AG04450 (cell line): ENCODE measurements around the gene SBK2. TPM values are rescaled to one million over a fixed set of nuclear protein-coding genes. Genes with fewer than 3 reads are reported as not detected.
"Not testable (repeated sequence)": the region's sequence is repeated elsewhere in the genome, so short reads cannot be mapped to it uniquely, and the experiment has no call there.

Experiments
- CTCF ChIA-PET: fragments of 300-600, 350-600 bp; formaldehyde crosslinking; extraction: SDS; loops from one replicate; lab custom pipeline; 2022; ENCODE audit warnings: antibody characterized with exemption, inconsistent platforms; lab: Charles Lee
- POLR2A ChIA-PET: fragments of 350-600 bp; formaldehyde crosslinking; extraction: SDS; loops from one replicate; lab custom pipeline; 2021; ENCODE audit warnings: antibody characterized with exemption, inconsistent platforms; lab: Yijun Ruan, JAX
- DNase-seq: peaks from one replicate; pipeline ENCODE4 v3.0.0-alpha.2; 2011; ENCODE audit warnings: low read depth, low spot score
- H3K27ac ChIP-seq: one replicate; pipeline ENCODE4 v1.5.1; 2012; ENCODE audit warnings: low read depth, low read length, control low read depth
- H3K27me3 ChIP-seq: one replicate; pipeline ENCODE4 v1.6.0; 2012; ENCODE audit warnings: low read length; ENCODE audit not compliant: control insufficient read depth, insufficient read depth
- H3K4me3 ChIP-seq: 2 replicates; pipeline ENCODE4 v1.5.1; 2011; ENCODE audit warnings: mild to moderate bottlenecking, low read depth, low read length, control low read depth
- H3K9me3 ChIP-seq: 2 replicates; pipeline ENCODE4 v1.5.1; 2012; ENCODE audit warnings: low read length; ENCODE audit not compliant: control insufficient read depth, insufficient read depth
- polyA plus RNA-seq: library from polyadenylated mRNA; depleted of rRNA; stranded (reverse); fragments of >200 nt; gene quantifications from 2 replicates; pipeline ENCODE4 v1.2.3, GENCODE V29; 2011
- TF ChIP-seq, protein P1 (sequence below): IDR thresholded peaks from 2 replicates; pipeline ENCODE4 v1.5.1; 2011; ENCODE audit warnings: low read depth, low read length, control low read depth, inconsistent platforms

The SBK2 gene
- polyA plus RNA-seq, 1 experiment: 0.10 TPM

DNA sequence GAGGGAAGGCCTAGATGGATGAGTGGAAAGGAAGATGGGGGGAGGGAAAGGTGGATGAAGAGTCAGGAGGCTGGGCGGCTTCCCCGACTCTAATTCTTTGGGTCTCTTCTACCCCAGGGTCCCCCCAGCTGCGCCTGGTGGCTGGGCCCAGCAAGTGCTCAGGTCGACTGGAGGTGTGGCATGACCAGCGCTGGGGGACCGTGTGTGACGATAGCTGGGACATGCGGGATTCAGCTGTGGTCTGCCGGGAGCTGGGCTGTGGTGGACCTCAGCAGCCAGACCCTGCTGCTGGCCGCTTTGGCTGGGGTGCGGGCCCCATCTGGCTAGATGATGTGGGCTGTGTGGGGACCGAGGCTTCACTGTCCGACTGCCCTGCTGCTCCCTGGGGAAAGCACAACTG, 39.2 kb downstream of the SBK2 start:
- ChIA-PET POLR2A (interaction anchor here (1.8 kb wide), 1 partner anchor 11 kb away, joined by 5 read pairs; no protein-coding TSS in a partner anchor), CTCF (interaction anchor here (0.5 to 8.4 kb wide), 4 partner anchors 8 to 156 kb away, joined by 3 to 69 read pairs (median 4); no protein-coding TSS in a partner anchor)
- DNase-seq: no peak
- Histone ChIP-seq H3K27me3 (no peaks in the 10 kb centered on the region), H3K27ac (no peak overlapping the region), H3K9me3 (no peaks in the 10 kb centered on the region), H3K4me3 (no peak overlapping the region)
- TF ChIP-seq, protein P1, sequence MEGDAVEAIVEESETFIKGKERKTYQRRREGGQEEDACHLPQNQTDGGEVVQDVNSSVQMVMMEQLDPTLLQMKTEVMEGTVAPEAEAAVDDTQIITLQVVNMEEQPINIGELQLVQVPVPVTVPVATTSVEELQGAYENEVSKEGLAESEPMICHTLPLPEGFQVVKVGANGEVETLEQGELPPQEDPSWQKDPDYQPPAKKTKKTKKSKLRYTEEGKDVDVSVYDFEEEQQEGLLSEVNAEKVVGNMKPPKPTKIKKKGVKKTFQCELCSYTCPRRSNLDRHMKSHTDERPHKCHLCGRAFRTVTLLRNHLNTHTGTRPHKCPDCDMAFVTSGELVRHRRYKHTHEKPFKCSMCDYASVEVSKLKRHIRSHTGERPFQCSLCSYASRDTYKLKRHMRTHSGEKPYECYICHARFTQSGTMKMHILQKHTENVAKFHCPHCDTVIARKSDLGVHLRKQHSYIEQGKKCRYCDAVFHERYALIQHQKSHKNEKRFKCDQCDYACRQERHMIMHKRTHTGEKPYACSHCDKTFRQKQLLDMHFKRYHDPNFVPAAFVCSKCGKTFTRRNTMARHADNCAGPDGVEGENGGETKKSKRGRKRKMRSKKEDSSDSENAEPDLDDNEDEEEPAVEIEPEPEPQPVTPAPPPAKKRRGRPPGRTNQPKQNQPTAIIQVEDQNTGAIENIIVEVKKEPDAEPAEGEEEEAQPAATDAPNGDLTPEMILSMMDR: no peak

DNA sequence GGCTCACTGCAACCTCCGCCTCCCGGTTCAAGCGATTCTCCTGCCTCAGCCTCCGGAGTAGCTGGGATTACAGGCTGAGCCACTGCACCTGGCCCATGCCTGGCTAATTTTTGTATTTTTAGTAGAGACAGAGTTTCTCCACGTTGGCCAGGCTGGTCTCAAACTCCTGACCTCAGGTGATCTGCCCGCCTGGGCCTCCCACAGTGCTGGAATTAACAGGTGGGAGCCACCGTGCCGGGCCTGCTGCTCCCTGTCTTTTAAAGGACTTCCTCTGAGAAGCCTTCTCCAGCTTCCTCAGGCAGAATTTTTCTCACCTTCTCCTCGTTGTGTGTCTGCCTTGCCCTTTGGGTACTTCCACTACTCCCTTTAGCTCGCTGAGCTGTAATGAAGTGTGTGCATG, 40.1 kb downstream of the SBK2 start:
- POLR2A ChIA-PET, H3K27ac ChIP-seq, H3K9me3 ChIP-seq, H3K4me3 ChIP-seq, H3K27me3 ChIP-seq, DNase-seq: not testable (repeated sequence)
- CTCF ChIA-PET: interaction anchor here (1.6 to 8.4 kb wide), 3 partner anchors 8 to 43 kb away, joined by 3 to 69 read pairs (median 62); no protein-coding TSS in a partner anchor

DNA sequence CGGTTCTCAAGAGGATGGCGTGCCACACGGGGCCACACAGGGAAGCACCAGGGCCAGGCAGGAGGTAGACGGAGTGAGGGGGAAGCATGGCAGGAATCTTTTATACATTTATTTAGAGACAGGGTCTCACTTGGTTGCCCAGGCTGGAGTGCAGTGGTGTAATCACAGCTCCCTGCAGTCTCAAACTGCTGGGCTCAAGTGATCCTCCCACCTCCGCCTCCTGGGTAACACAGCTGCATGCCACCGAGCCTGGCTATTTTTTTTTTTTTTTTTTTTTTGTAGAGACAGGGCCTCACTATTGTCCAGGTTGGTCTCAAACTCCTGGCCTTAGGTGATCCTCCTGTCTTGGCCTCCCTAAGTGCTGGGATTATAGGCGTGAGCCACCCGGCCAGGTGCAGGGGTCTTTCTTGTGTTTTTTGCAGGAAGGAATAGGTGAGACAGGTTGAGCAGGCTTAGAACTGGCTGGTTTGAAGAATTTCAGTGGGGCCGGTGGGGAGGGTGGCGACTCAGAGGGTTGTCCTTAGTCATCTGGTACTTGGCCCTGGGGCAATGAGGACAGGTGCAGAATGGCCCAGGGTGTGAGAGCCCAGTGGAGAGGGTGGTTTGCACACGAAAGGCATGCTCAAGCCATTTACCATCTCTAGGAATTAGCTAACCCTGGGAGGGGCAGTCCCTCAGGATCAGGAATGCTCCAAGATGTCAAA, 41.1 kb downstream of the SBK2 start:
- H3K27ac ChIP-seq: no peak overlapping the region
- no peak overlapping the region for H3K4me3 ChIP-seq
- ChIA-PET POLR2A (no interaction called here), CTCF (interaction anchor here (7.6 to 8.4 kb wide), 2 partner anchors 9 to 28 kb away, joined by 62 to 69 read pairs; no protein-coding TSS in a partner anchor)
- H3K27me3 ChIP-seq: no peaks in the 10 kb centered on the region
- DNase-seq: no peak
- TF ChIP-seq, protein P1: no peak
- H3K9me3 ChIP-seq: no peaks in the 10 kb centered on the region

DNA sequence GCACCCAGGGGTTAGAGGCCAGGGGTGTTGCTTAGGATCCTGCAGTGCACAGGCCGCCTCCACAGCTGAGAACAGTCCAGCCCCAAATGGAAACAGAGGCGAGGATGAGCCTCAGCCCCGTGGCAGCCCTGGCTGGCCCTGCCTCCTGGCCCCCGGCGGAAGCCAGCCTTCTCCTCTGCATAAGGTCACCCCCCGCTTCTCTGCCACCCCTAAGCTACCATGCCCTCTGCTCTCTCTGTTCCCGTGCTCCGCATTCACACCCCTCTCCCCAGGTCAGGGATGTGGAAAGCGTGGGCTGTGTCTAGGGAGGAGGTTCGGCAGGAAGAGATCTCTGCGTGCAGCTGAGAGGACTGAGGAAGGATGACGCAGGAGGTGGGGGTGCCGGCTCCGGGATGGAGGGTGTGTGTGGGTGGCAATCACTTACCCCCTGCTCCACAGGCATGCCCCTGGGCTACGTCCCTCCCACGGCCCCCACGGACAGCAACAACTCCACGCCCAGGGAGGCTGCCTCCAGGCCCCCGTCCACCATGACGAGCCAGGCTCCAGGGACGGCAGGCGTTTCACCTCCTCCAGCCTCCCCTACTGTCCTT, 42.7 kb downstream of the SBK2 start:
- TF ChIP-seq, protein P1: no peak

DNA sequence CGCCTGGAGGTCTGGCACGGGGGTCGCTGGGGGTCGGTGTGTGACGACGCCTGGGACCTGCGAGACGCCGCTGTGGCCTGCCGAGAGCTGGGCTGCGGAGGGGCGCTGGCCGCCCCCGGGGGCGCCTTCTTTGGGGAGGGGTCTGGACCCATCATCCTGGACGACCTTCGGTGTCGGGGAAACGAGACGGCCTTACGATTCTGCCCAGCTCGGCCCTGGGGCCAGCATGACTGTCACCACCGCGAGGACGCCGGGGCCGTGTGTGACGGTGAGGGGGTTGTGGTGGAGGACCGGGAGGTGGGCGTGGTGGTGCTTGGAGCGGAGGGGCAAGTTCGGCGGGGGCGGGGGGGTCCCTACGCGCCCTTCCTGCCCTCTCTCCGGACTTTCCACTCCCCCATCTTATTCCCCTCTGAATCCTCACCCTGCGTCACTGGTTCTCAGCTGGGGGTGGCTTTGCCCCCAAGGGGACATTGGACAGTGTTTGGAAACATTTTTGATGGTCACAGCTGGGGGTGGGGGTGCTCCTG, 43.2 kb downstream of the SBK2 start:
- Histone ChIP-seq H3K9me3 (no peaks in the 10 kb centered on the region), H3K27ac (peak overlapping the region; percentile 73), H3K4me3 (peak overlapping the region; percentile 45), H3K27me3 (no peaks in the 10 kb centered on the region)
- ChIA-PET POLR2A (interaction anchor here (0.6 to 1.7 kb wide), 5 partner anchors 9 to 106 kb away, joined by 3 to 6 read pairs (median 3); partner anchors contain the start of genes FIZ1 and NAT14), CTCF (interaction anchor here (1.6 to 8.4 kb wide), 3 partner anchors 11 to 113 kb away, joined by 3 to 69 read pairs (median 62); no protein-coding TSS in a partner anchor)
- no peak for DNase-seq
- TF ChIP-seq, protein P1: no peak

More for the DNA sequence above, 42.7 kb downstream of the SBK2 start:
- Histone ChIP-seq H3K27ac (peak overlapping the region; percentile 73), H3K4me3 (peak overlapping the region; percentile 45), H3K27me3 (no peaks in the 10 kb centered on the region), H3K9me3 (no peaks in the 10 kb centered on the region)
- POLR2A ChIA-PET: interaction anchor here (0.7 to 1.7 kb wide), 4 partner anchors 10 to 105 kb away, joined by 3 to 6 read pairs (median 4); partner anchors contain the start of genes FIZ1 and NAT14
- CTCF ChIA-PET: interaction anchor here (1.6 to 8.4 kb wide), 3 partner anchors 10 to 112 kb away, joined by 3 to 69 read pairs (median 62); no protein-coding TSS in a partner anchor
- DNase-seq: no peak
